HG02943 (cell line): ENCODE measurements around the gene SLC22A7.
"Not testable (repeated sequence)": the region's sequence is repeated elsewhere in the genome, so short reads cannot be mapped to it uniquely, and the experiment has no call there.

ENCODE experiments used
- ATAC-seq: cut with Tn5 transposase; IDR thresholded peaks from one replicate; pipeline ENCODE4 v1.9.1; 2021; ENCODE audit warnings: mild to moderate bottlenecking, low read depth, moderate library complexity; ENCODE audit not compliant: unreplicated experiment

Gene SLC22A7

GRCh38 chr6:43331891-43332290 lies 33.8 kb downstream of the SLC22A7 start:
- ATAC-seq, result no peak

DNA sequence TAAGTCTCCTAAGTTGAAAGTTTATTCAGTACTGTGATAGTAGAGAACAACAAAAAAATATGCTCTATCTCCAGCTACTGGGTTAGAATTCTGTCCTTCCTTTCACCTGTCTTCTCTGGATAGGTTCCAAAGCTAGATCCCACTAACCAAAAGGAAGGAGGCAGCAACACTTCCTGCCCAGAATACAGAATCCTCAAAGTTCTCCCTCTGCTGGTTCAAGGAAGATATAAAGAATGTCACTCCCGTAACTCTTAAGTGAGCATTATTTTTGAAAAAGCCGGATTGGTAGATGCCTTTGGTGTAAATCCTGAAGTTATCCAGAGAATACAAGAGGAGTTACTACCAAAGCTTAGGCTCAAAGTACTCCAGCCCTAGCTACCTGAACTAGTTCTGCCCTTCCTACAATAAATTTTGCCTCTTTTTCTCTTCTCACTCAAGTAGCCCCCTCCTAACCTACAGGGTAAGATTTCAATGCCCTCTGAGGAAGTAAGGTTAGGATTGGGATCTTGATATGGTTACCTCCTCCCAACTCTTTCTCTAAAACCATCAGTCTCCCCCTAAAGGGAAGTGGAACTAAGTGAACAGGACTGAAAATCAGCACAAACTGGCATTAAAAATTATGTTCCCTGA lies 36.5 kb downstream of the SLC22A7 start:
- ATAC-seq, result no peak

- ATAC-seq, result no peak
Observed at GRCh38 chr6:43335469-43335868, 37.4 kb downstream of the SLC22A7 start.

- ATAC-seq, result no peak
Observed at GRCh38 chr6:43336382-43336781, 38.3 kb downstream of the SLC22A7 start.

GRCh38 chr6:43338243-43338642 lies 40.2 kb downstream of the SLC22A7 start:
- ATAC-seq, result peak; percentile 54

- ATAC-seq, result peak; percentile 54
Observed at GRCh38 chr6:43339168-43339567, 41.1 kb downstream of the SLC22A7 start.

DNA sequence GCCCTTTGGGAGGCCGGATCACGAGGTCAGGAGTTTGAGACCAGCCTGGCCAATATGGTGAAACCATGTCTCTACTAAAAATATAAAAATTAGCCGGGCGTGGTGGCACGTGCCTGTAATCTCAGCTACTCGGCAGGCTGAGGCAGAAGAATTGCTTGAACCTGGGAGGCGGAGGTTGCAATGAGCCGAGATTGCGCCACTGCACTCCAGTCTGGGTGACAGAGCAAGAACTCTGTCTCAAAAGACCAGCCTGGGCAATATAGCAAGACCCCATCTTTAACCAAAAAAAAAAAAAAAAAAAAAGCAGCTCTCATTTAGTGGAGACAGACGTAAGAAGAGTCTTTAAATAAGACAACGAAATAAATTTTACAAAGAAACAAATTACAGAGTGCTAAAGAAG lies 48.2 kb downstream of the SLC22A7 start:
- ATAC-seq, result not testable (repeated sequence)

- ATAC-seq, result no peak
Observed at GRCh38 chr6:43347021-43347420, 49.0 kb downstream of the SLC22A7 start.

- no peak for ATAC-seq
Observed at GRCh38 chr6:43347444-43347843, 49.4 kb downstream of the SLC22A7 start.

DNA sequence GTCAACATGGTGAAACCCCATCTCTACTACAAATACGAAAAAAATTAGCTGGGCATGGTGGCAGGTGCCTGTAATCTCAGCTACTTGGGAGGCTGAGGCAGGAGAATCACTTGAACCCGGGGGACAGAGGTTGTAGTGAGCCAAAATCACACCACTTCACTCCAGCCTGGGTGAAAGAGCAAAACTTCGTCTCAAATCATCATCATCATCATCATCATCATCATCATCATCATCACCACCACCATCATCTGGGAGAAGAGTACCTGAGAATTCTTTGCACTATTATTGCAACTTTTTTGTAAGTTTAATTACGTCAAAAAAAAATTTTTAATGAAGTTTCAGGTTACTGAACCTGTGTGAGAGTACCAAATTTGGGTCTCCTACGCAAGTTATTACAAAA lies 53.9 kb downstream of the SLC22A7 start:
- not testable (repeated sequence) for ATAC-seq
